ENCODE data around the gene DDX10.
"Not testable (repeated sequence)": the region's sequence is repeated elsewhere in the genome, so short reads cannot be mapped to it uniquely, and the experiment has no call there.

Gene DDX10

GRCh38 chr11:108817976-108818375 lies 153.1 kb downstream of the DDX10 start:
- Histone ChIP-seq H3K36me3 (ENCODE audit: insufficient read depth, low read length) (no peaks in the 10 kb centered on the region), H3K79me2 (ENCODE audit: insufficient read depth, low read length) (peaks cover 2% of the 10 kb centered on the region; the same call in 1 of the 2 replicates), H3K27me3 (ENCODE audit: insufficient read depth, low read length, poor library complexity) (no peaks in the 10 kb centered on the region), H2AFZ (ENCODE audit: low read depth, low read length) (no peak overlapping the region), H3K9ac (ENCODE audit: low read depth, low read length) (no peak overlapping the region), H3K4me3 (ENCODE audit: low read depth in 1 of 2, low read length in 2 of 2) (no peak overlapping the region), H3K27ac (ENCODE audit: low read length) (no peak overlapping the region), H4K20me1 (ENCODE audit: insufficient read depth, low read length) (no peaks in the 10 kb centered on the region; the same call in 1 of the 2 replicates), H3K4me1 (ENCODE audit: insufficient read depth, low read length) (no peaks in the 10 kb centered on the region), H3K9me3 (ENCODE audit: insufficient read depth, low read length, severe bottlenecking) (no peaks in the 10 kb centered on the region), H3K4me2 (ENCODE audit: insufficient read depth, low read length) (no peak overlapping the region)
- no peak for DNase-seq
- ATAC-seq (ENCODE audit: insufficient read depth, low read depth) = no peak
- TF ChIP-seq EZH2 (IDR thresholded peaks at IDR 0.05; ENCODE audit: borderline replicate concordance, low read depth, low read length, severe bottlenecking) = no peak
- no peak for TF ChIP-seq CTCF (IDR thresholded peaks at IDR 0.05; ENCODE audit: borderline replicate concordance, extremely low read depth, low read length, poor library complexity, severe bottlenecking)

GRCh38 chr11:108818971-108819370 lies 154.1 kb downstream of the DDX10 start:
- Histone ChIP-seq H3K4me3 (ENCODE audit: low read depth in 1 of 2, low read length in 2 of 2) (no peak overlapping the region), H3K4me2 (ENCODE audit: insufficient read depth, low read length) (no peak overlapping the region), H3K9me3 (ENCODE audit: insufficient read depth, low read length, severe bottlenecking) (no peaks in the 10 kb centered on the region), H3K36me3 (ENCODE audit: insufficient read depth, low read length) (no peaks in the 10 kb centered on the region), H3K27ac (ENCODE audit: low read length) (no peak overlapping the region), H3K9ac (ENCODE audit: low read depth, low read length) (no peak overlapping the region), H3K4me1 (ENCODE audit: insufficient read depth, low read length) (no peaks in the 10 kb centered on the region), H4K20me1 (ENCODE audit: insufficient read depth, low read length) (no peaks in the 10 kb centered on the region; the same call in 1 of the 2 replicates), H3K27me3 (ENCODE audit: insufficient read depth, low read length, poor library complexity) (no peaks in the 10 kb centered on the region), H2AFZ (ENCODE audit: low read depth, low read length) (no peak overlapping the region), H3K79me2 (ENCODE audit: insufficient read depth, low read length) (peaks cover 2% of the 10 kb centered on the region; the same call in 1 of the 2 replicates)
- DNase-seq = no peak
- no peak for ATAC-seq (ENCODE audit: insufficient read depth, low read depth)
- TF ChIP-seq EZH2 (IDR thresholded peaks at IDR 0.05; ENCODE audit: borderline replicate concordance, low read depth, low read length, severe bottlenecking) (no peak), CTCF (IDR thresholded peaks at IDR 0.05; ENCODE audit: borderline replicate concordance, extremely low read depth, low read length, poor library complexity, severe bottlenecking) (no peak)

GRCh38 chr11:108819957-108820356 lies 155.1 kb downstream of the DDX10 start:
- H3K79me2 ChIP-seq (ENCODE audit: insufficient read depth, low read length) = peaks cover 2% of the 10 kb centered on the region; the same call in 1 of the 2 replicates
- H3K4me1 ChIP-seq (ENCODE audit: insufficient read depth, low read length) = no peaks in the 10 kb centered on the region
- no peaks in the 10 kb centered on the region for H3K36me3 ChIP-seq (ENCODE audit: insufficient read depth, low read length)
- H3K27me3 ChIP-seq (ENCODE audit: insufficient read depth, low read length, poor library complexity) = no peaks in the 10 kb centered on the region
- no peak for ATAC-seq (ENCODE audit: insufficient read depth, low read depth)
- no peak for DNase-seq
- no peaks in the 10 kb centered on the region for H3K9me3 ChIP-seq (ENCODE audit: insufficient read depth, low read length, severe bottlenecking)
- H3K9ac ChIP-seq (ENCODE audit: low read depth, low read length) = no peak overlapping the region
- H4K20me1 ChIP-seq (ENCODE audit: insufficient read depth, low read length) = no peaks in the 10 kb centered on the region; the same call in 1 of the 2 replicates
- no peak overlapping the region for H3K4me3 ChIP-seq (ENCODE audit: low read depth in 1 of 2, low read length in 2 of 2)
- no peak overlapping the region for H3K4me2 ChIP-seq (ENCODE audit: insufficient read depth, low read length)
- no peak for TF ChIP-seq CTCF (IDR thresholded peaks at IDR 0.05; ENCODE audit: borderline replicate concordance, extremely low read depth, low read length, poor library complexity, severe bottlenecking)
- no peak for TF ChIP-seq EZH2 (IDR thresholded peaks at IDR 0.05; ENCODE audit: borderline replicate concordance, low read depth, low read length, severe bottlenecking)
- no peak overlapping the region for H2AFZ ChIP-seq (ENCODE audit: low read depth, low read length)
- no peak overlapping the region for H3K27ac ChIP-seq (ENCODE audit: low read length)

DNA sequence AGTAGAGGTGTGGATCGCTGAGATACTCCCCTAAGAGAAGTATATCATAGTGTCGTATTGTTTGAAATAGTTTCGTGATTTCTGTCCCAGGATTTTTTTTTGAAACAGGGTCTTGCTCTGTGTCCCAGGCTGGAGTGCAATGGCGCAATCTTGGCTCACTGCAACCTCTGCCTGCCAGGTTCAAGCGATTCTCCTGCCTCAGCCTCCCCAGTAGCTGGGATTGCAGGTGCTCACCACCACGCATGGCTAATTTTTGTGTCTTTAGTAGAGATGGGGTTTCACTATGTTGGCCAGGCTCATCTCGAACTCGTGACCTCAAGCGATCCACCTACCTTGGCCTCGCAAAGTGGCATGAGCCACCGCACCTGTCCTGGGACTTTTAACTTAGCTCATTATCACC lies 159.1 kb downstream of the DDX10 start:
- H3K4me2 ChIP-seq (ENCODE audit: insufficient read depth, low read length); H3K27me3 ChIP-seq (ENCODE audit: insufficient read depth, low read length, poor library complexity); H3K9ac ChIP-seq (ENCODE audit: low read depth, low read length); DNase-seq; ATAC-seq (ENCODE audit: insufficient read depth, low read depth); H2AFZ ChIP-seq (ENCODE audit: low read depth, low read length); H3K79me2 ChIP-seq (ENCODE audit: insufficient read depth, low read length); H3K4me1 ChIP-seq (ENCODE audit: insufficient read depth, low read length); H3K36me3 ChIP-seq (ENCODE audit: insufficient read depth, low read length); H3K4me3 ChIP-seq (ENCODE audit: low read depth in 1 of 2, low read length in 2 of 2); H4K20me1 ChIP-seq (ENCODE audit: insufficient read depth, low read length); H3K27ac ChIP-seq (ENCODE audit: low read length); H3K9me3 ChIP-seq (ENCODE audit: insufficient read depth, low read length, severe bottlenecking): not testable (repeated sequence)
